ENCODE measurements around the gene MS4A15. TPM values are rescaled to one million over a fixed set of nuclear protein-coding genes. Genes with fewer than 3 reads are reported as not detected.

Gene MS4A15
- total and polyA plus RNA-seq, 12 donors, result 0.07 to 0.28 (median 0.23) TPM; not detected in 8

GRCh38 chr11:60774726-60775125 is 18.1 kb downstream of the MS4A15 start:
- intact Hi-C loops (cut with DNase I), result loop anchor here in 1 of 2 donors (5.0 kb wide), 1 partner anchor 118 kb away; no protein-coding TSS in a partner anchor
- WGBS, 4 donors, result 70 to 79% (median 73%) methylated on average over 13 of the region's 13 CpGs

GRCh38 chr11:60775420-60775961 is 18.8 kb downstream of the MS4A15 start:
- Histone ChIP-seq H3K4me1 (replicated peaks in 1 of 2) (no peaks in the 10 kb centered on the region), H3K36me3 (replicated peaks in 1 of 2) (no peaks in the 10 kb centered on the region), H3K9me3 (replicated peaks in 1 of 3) (no peaks in the 10 kb centered on the region), H3K27ac (no peak overlapping the region), H3K27me3 (no peaks in the 10 kb centered on the region), H3K4me3 (no peak overlapping the region)
- intact Hi-C loops (cut with DNase I), result loop anchor here in 1 of 2 donors (5.0 kb wide), 1 partner anchor 117 kb away; no protein-coding TSS in a partner anchor
- TF ChIP-seq CTCF (IDR thresholded peaks at IDR 0.05) (peak; percentile 81 to 90 (median 87)), POLR2A (IDR thresholded peaks at IDR 0.05) (no peak)
- DNase-seq, result peak; percentile 84 to 95 (median 91)
- 4 to 11% (median 7%) methylated on average over 9 to 15 of the region's 15 CpGs for WGBS, 4 donors

More at GRCh38 chr11:60774726-60775125, 18.1 kb downstream of the MS4A15 start:
- Histone ChIP-seq H3K4me1 (replicated peaks in 1 of 2) (no peaks in the 10 kb centered on the region), H3K36me3 (replicated peaks in 1 of 2) (no peaks in the 10 kb centered on the region), H3K9me3 (replicated peaks in 1 of 3) (no peaks in the 10 kb centered on the region), H3K27ac (no peak overlapping the region), H3K27me3 (no peaks in the 10 kb centered on the region), H3K4me3 (no peak overlapping the region)
- DNase-seq, result no peak
- TF ChIP-seq CTCF (IDR thresholded peaks at IDR 0.05) (no peak), POLR2A (IDR thresholded peaks at IDR 0.05) (no peak)

- no peaks in the 10 kb centered on the region for H3K4me1 ChIP-seq (replicated peaks in 1 of 2)
- no peak for DNase-seq
- intact Hi-C loops (cut with DNase I), result loop anchor here in 1 of 2 donors (5.0 kb wide), 1 partner anchor 116 kb away; no protein-coding TSS in a partner anchor
- WGBS, 4 donors, result 73 to 85% (median 80%) methylated on average over 2 to 4 of the region's 4 CpGs
- H3K27me3 ChIP-seq, result no peaks in the 10 kb centered on the region
- no peaks in the 10 kb centered on the region for H3K9me3 ChIP-seq (replicated peaks in 1 of 3)
- no peaks in the 10 kb centered on the region for H3K36me3 ChIP-seq (replicated peaks in 1 of 2)
- no peak overlapping the region for H3K27ac ChIP-seq
- H3K4me3 ChIP-seq, result no peak overlapping the region
- TF ChIP-seq CTCF (IDR thresholded peaks at IDR 0.05), result no peak
- TF ChIP-seq POLR2A (IDR thresholded peaks at IDR 0.05), result no peak
Measured at GRCh38 chr11:60776167-60776566, 19.5 kb downstream of the MS4A15 start.

GRCh38 chr11:60777106-60777505 is 20.4 kb downstream of the MS4A15 start:
- H3K36me3 ChIP-seq (replicated peaks in 1 of 2), result no peaks in the 10 kb centered on the region
- TF ChIP-seq CTCF (IDR thresholded peaks at IDR 0.05) (no peak), POLR2A (IDR thresholded peaks at IDR 0.05) (no peak)
- H3K4me1 ChIP-seq (replicated peaks in 1 of 2), result no peaks in the 10 kb centered on the region
- H3K9me3 ChIP-seq (replicated peaks in 1 of 3), result no peaks in the 10 kb centered on the region
- intact Hi-C loops (cut with DNase I), result loop anchor here in 1 of 2 donors (5.0 kb wide), 1 partner anchor 115 kb away; no protein-coding TSS in a partner anchor
- no peaks in the 10 kb centered on the region for H3K27me3 ChIP-seq
- no peak overlapping the region for H3K4me3 ChIP-seq
- no peak overlapping the region for H3K27ac ChIP-seq
- WGBS, 4 donors, result 55 to 76% (median 71%) methylated on average over 4 of the region's 4 CpGs
- no peak for DNase-seq
